IMR-90 (cell line): ENCODE data around the gene ARHGAP24. TPM values are rescaled to one million over a fixed set of nuclear protein-coding genes. Genes with fewer than 3 reads are reported as not detected.
A peak's percentile ranks its signal among the peaks of the same experiment; 100 is the strongest.

Source experiments
- ATAC-seq: fragments of 200-7000 bp; cut with Tn5 transposase; 2 replicates; pipeline ENCODE4 v1.9.1; 2020; ENCODE audit warnings: low read depth, mild to moderate bottlenecking, moderate library complexity
- BruUV-seq: library from RNA; stranded (reverse); fragments of 400-500 nt; replicated peaks from 2 replicates; lab custom pipeline; 2021; lab: Mats Ljungman, UMichigan
- CTCF ChIA-PET: fragments of 300-600 bp; formaldehyde crosslinking; extraction: SDS; loops from one replicate; lab custom pipeline; 2021; ENCODE audit warnings: antibody characterized with exemption; lab: Yijun Ruan, JAX
- POLR2A ChIA-PET: fragments of 300-600 bp; sonication (Branson Sonifier 250); formaldehyde crosslinking; loops from one replicate; lab custom pipeline; 2022; ENCODE audit warnings: antibody characterized with exemption; ENCODE audit not compliant: unreplicated experiment; lab: Charles Lee
- DNase-seq: peaks from one replicate; pipeline ENCODE4 v3.0.0; 2013
- H2AFZ ChIP-seq: replicated peaks from 2 replicates; pipeline ENCODE3; 2013; ENCODE audit warnings: low read length, mild to moderate bottlenecking; ENCODE audit not compliant: poor library complexity
- H2AK5ac ChIP-seq: 2 replicates; pipeline ENCODE4 v1.6.1; 2013; ENCODE audit warnings: low read depth, low read length, inconsistent platforms
- H2AK9ac ChIP-seq: replicated peaks from 2 replicates; pipeline ENCODE3; 2013; ENCODE audit warnings: mild to moderate bottlenecking, low read depth, low read length, moderate library complexity; ENCODE audit not compliant: poor library complexity
- H2BK120ac ChIP-seq: 2 replicates; pipeline ENCODE4 v1.6.1; 2013; ENCODE audit warnings: low read depth, low read length, inconsistent platforms
- H2BK15ac ChIP-seq: 3 replicates; pipeline ENCODE4 v1.6.1; 2013; ENCODE audit warnings: low read depth, low read length, inconsistent platforms
- H2BK20ac ChIP-seq: 2 replicates; pipeline ENCODE4 v1.6.1; 2013; ENCODE audit warnings: low read depth, mild to moderate bottlenecking, inconsistent platforms, low read length, moderate library complexity
- H2BK5ac ChIP-seq: 2 replicates; pipeline ENCODE4 v1.6.1; 2013; ENCODE audit warnings: mild to moderate bottlenecking, low read depth, low read length, inconsistent platforms; ENCODE audit not compliant: poor library complexity, severe bottlenecking
- H3K14ac ChIP-seq: replicated peaks from 2 replicates; pipeline ENCODE4 v1.6.1; 2013; ENCODE audit warnings: low read depth, low read length, inconsistent platforms
- H3K18ac ChIP-seq: 2 replicates; pipeline ENCODE4 v1.6.1; 2013; ENCODE audit warnings: low read depth, low read length, control low read depth
- H3K23ac ChIP-seq: 2 replicates; pipeline ENCODE4 v1.6.1; 2013; ENCODE audit warnings: low read depth, low read length, inconsistent platforms
- H3K27ac ChIP-seq: 2 replicates; pipeline ENCODE4 v1.5.1; 2013; ENCODE audit warnings: mild to moderate bottlenecking, control low read depth, low read length; ENCODE audit not compliant: insufficient read depth
- H3K27me3 ChIP-seq: 2 replicates; pipeline ENCODE4 v1.6.1; 2013; ENCODE audit warnings: low read length; ENCODE audit not compliant: control insufficient read depth, insufficient read depth
- H3K36me3 ChIP-seq: 2 replicates; pipeline ENCODE4 v1.6.1; 2013; ENCODE audit warnings: low read length, mixed read lengths; ENCODE audit not compliant: control insufficient read depth, insufficient read depth
- H3K4ac ChIP-seq: 2 replicates; pipeline ENCODE4 v1.6.1; 2013; ENCODE audit warnings: low read depth, low read length, inconsistent platforms
- H3K4me1 ChIP-seq: 2 replicates; pipeline ENCODE4 v1.6.1; 2013; ENCODE audit warnings: low read length, mixed read lengths; ENCODE audit not compliant: control insufficient read depth, insufficient read depth
- H3K4me2 ChIP-seq: 2 replicates; pipeline ENCODE4 v1.6.1; 2013; ENCODE audit warnings: low read depth, mild to moderate bottlenecking, control low read depth, low read length, moderate library complexity
- H3K4me3 ChIP-seq: 2 replicates; pipeline ENCODE4 v1.5.1; 2013; ENCODE audit warnings: low read depth, mild to moderate bottlenecking, control low read depth, low read length, moderate library complexity; ENCODE audit not compliant: insufficient read depth
- H3K56ac ChIP-seq: 2 replicates; pipeline ENCODE4 v1.6.1; 2013; ENCODE audit warnings: low read length, inconsistent platforms; ENCODE audit not compliant: insufficient read depth; ENCODE audit errors: extremely low read depth
- H3K79me1 ChIP-seq, 2 experiments: 2 replicates each; pipeline ENCODE4 v1.6.1; 2013; ENCODE audit warnings: low read length in 2 of 2, inconsistent platforms in 1 of 2, low read depth in 1 of 2
- H3K9ac ChIP-seq: 2 replicates; pipeline ENCODE4 v1.6.1; 2013; ENCODE audit warnings: low read depth, low read length, control low read depth
- H3K9me1 ChIP-seq: 2 replicates; pipeline ENCODE4 v1.6.1; 2013; ENCODE audit warnings: low read length, inconsistent platforms; ENCODE audit not compliant: insufficient read depth
- H3K9me3 ChIP-seq: 2 replicates; pipeline ENCODE4 v1.6.1; 2013; ENCODE audit warnings: low read length; ENCODE audit not compliant: control insufficient read depth, insufficient read depth
- H4K20me1 ChIP-seq: 2 replicates; pipeline ENCODE4 v1.6.1; 2013; ENCODE audit warnings: low read length, inconsistent platforms; ENCODE audit not compliant: insufficient read depth
- H4K5ac ChIP-seq: 2 replicates; pipeline ENCODE4 v1.6.1; 2013; ENCODE audit warnings: mild to moderate bottlenecking, low read depth, low read length, control low read depth
- H4K8ac ChIP-seq, 2 experiments: 2 replicates each; pipeline ENCODE4 v1.6.1; 2013; ENCODE audit warnings: low read depth in 2 of 2, low read length in 2 of 2, control low read depth in 1 of 2, inconsistent platforms in 1 of 2
- H4K91ac ChIP-seq: 2 replicates; pipeline ENCODE4 v1.6.1; 2013; ENCODE audit warnings: low read depth, low read length, inconsistent platforms; ENCODE audit not compliant: insufficient read depth
- CEBPB ChIP-seq: IDR thresholded peaks from 2 replicates; pipeline ENCODE4 v1.6.1; 2012; ENCODE audit warnings: low read depth, low read length, improper control_type of control experiment
- FOS ChIP-seq: fragments of 150-350 bp; IDR thresholded peaks from 2 replicates; pipeline ENCODE4 v1.6.1; 2016; ENCODE audit warnings: low read depth, low read length
- MAZ ChIP-seq: IDR thresholded peaks from 2 replicates; pipeline ENCODE4 v1.6.1; 2012; ENCODE audit warnings: low read depth, mild to moderate bottlenecking, low read length, improper control_type of control experiment, moderate library complexity, borderline replicate concordance
- NFE2L2 ChIP-seq: fragments of 150-350 bp; IDR thresholded peaks from 2 replicates; pipeline ENCODE4 v1.6.1; 2016; ENCODE audit warnings: low read depth, mild to moderate bottlenecking, low read length
- RCOR1 ChIP-seq: IDR thresholded peaks from 2 replicates; pipeline ENCODE4 v1.6.1; 2012; ENCODE audit warnings: mild to moderate bottlenecking, low read length, improper control_type of control experiment; ENCODE audit not compliant: insufficient replicate concordance
- RFX5 ChIP-seq: IDR thresholded peaks from 2 replicates; pipeline ENCODE4 v1.8.0; 2012; ENCODE audit warnings: low read depth, mild to moderate bottlenecking, low read length, moderate library complexity
- WGBS, 2 experiments: methylation state at CpG; one replicate each; pipeline versions ENCODE4 v1.1.5 to v1.1.7; 2013; ENCODE audit warnings: missing lambda C conversion rate in 2 of 2; ENCODE audit not compliant: insufficient read length in 1 of 2; ENCODE audit errors: extremely low coverage in 2 of 2; 5-methylcytosine and 5-hydroxymethylcytosine counted together
- dilution Hi-C: fragments of 300-500 bp; cut with HindIII; formaldehyde crosslinking; loops from one replicate; pipeline ENCODE4 v1.14.3; 2018; ENCODE audit warnings: low sequenced_read_pairs; ENCODE audit not compliant: unreplicated experiment
- in situ Hi-C: fragments of 300-500 bp; cut with MboI; formaldehyde crosslinking; loops from 3 replicates; pipeline ENCODE4 v1.14.3; 2019; ENCODE audit warnings: low sequenced_read_pairs, inconsistent platforms, mixed read lengths
- intact Hi-C: fragments of 100-400 bp; cut with micrococcal nuclease; formaldehyde crosslinking; loops from 2 replicates; pipeline ENCODE4 v1.10.0; 2022
- polyA plus RNA-seq, 3 experiments: library from polyadenylated mRNA; depleted of rRNA; stranded (reverse); fragments of >200 nt; gene quantifications; 2 replicates each; pipeline ENCODE4 v1.2.3, GENCODE V29; 2012; ENCODE audit warnings: low replicate concordance in 1 of 3
- total RNA-seq: library from RNA; depleted of rRNA; stranded (reverse); fragments of >200 nt; gene quantifications from 2 replicates; pipeline ENCODE4 v1.2.3, GENCODE V29; 2012
- TF ChIP-seq, protein P1 (sequence below): conservative IDR thresholded peaks from 2 replicates; pipeline ENCODE4 v1.5.1; 2012; ENCODE audit warnings: mild to moderate bottlenecking, low read depth, low read length, improper control_type of control experiment
- TF ChIP-seq, protein P2 (sequence below): fragments of 150-350 bp; IDR thresholded peaks from 2 replicates; pipeline ENCODE4 v1.6.1; 2017; ENCODE audit warnings: mild to moderate bottlenecking, antibody characterized with exemption, low read length, low read depth

Gene ARHGAP24
- total and polyA plus RNA-seq, 2 of the 4 experiments (the other 2 are of a cell fraction), result 11.9 to 24.0 TPM

DNA sequence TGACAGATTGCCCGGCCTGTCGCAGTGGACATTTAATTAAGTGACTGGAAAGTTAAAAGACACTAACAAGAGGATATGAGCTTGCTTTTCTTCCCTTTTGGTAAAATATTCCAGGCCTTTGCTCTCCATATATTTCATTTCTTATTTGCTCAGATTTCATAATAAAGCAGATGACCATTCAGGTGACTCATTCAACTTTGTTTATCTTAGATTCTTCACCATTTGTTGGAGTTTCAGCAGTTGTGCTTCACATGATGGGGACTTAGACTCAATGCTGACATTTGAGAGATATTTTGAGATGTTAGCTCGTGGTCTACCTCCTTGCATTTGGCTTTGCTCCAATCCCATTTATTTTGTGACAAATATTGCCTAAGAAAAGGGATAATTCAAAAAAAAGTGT is 312.2 kb downstream of the ARHGAP24 start:
- TF ChIP-seq CEBPB (peak; percentile 87), MAZ (no peak), RFX5 (no peak), NFE2L2 (no peak), RCOR1 (no peak), FOS (peak; percentile 88)
- TF ChIP-seq, protein P1, sequence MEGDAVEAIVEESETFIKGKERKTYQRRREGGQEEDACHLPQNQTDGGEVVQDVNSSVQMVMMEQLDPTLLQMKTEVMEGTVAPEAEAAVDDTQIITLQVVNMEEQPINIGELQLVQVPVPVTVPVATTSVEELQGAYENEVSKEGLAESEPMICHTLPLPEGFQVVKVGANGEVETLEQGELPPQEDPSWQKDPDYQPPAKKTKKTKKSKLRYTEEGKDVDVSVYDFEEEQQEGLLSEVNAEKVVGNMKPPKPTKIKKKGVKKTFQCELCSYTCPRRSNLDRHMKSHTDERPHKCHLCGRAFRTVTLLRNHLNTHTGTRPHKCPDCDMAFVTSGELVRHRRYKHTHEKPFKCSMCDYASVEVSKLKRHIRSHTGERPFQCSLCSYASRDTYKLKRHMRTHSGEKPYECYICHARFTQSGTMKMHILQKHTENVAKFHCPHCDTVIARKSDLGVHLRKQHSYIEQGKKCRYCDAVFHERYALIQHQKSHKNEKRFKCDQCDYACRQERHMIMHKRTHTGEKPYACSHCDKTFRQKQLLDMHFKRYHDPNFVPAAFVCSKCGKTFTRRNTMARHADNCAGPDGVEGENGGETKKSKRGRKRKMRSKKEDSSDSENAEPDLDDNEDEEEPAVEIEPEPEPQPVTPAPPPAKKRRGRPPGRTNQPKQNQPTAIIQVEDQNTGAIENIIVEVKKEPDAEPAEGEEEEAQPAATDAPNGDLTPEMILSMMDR, result no peak
- TF ChIP-seq, protein P2, sequence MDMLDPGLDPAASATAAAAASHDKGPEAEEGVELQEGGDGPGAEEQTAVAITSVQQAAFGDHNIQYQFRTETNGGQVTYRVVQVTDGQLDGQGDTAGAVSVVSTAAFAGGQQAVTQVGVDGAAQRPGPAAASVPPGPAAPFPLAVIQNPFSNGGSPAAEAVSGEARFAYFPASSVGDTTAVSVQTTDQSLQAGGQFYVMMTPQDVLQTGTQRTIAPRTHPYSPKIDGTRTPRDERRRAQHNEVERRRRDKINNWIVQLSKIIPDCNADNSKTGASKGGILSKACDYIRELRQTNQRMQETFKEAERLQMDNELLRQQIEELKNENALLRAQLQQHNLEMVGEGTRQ, result peak; percentile 34; the same call in 1 of the 2 replicates
- Histone ChIP-seq H2BK15ac (peak overlapping the region; percentile 72), H3K9me3 (no peaks in the 10 kb centered on the region), H4K91ac (peak overlapping the region; percentile 83), H2BK5ac (peak overlapping the region; percentile 93), H3K4me2 (peak overlapping the region; percentile 84), H3K27me3 (no peaks in the 10 kb centered on the region), H3K18ac (peak overlapping the region; percentile 93), H2BK20ac (peak overlapping the region; percentile 85), H2BK120ac (peak overlapping the region; percentile 85), H2AK5ac (peak overlapping the region; percentile 68), H3K27ac (peak overlapping the region; percentile 87), H3K14ac (peak overlapping the region; percentile 78), H3K4ac (peak overlapping the region; percentile 90), H3K23ac (peak overlapping the region; percentile 61), H2AFZ (peak overlapping the region; percentile 9), H3K79me1 (peaks cover 32 to 53% of the 10 kb centered on the region in 2 experiments), H3K36me3 (no peaks in the 10 kb centered on the region), H3K56ac (peak overlapping the region; percentile 32), H4K20me1 (no peaks in the 10 kb centered on the region), H3K4me3 (no peak overlapping the region), H3K9ac (0 out of 2 replicates have a peak overlapping the region, but pooled peaks have one; percentile 19), H4K8ac (peak overlapping the region; percentile 37 to 83; a peak in 3 of 4 replicates), H3K4me1 (peaks cover 21% of the 10 kb centered on the region), H3K9me1 (peaks cover 11% of the 10 kb centered on the region), H4K5ac (peak overlapping the region; percentile 97), H2AK9ac (peak overlapping the region; percentile 75)
- ChIA-PET CTCF (interaction anchor here (0.6 to 2.4 kb wide), 2 partner anchors 10 to 817 kb away, joined by 3 to 25 read pairs; no protein-coding TSS in a partner anchor), POLR2A (no interaction called here)
- dilution Hi-C loops (no loop called here), in situ Hi-C loops (no loop called here), intact Hi-C loops (no loop called here)
- WGBS, 2 experiments, result no CpG with 5 or more reads among the region's 3 CpGs
- peak; percentile 93 for DNase-seq
- BruUV-seq, result no TSS peak
- peak; percentile 50 for ATAC-seq
